PC-3 (cell line): ENCODE measurements around the gene TMF1.

Experiments used
- CTCF ChIP-seq: fragments of 300-600 bp; sonication (generic); conservative IDR thresholded peaks from 2 replicates; pipeline ENCODE4 v1.5.1; 2017; ENCODE audit warnings: antibody characterized with exemption, low read depth, mild to moderate bottlenecking, low read length
- EZH2 ChIP-seq: fragments of 300-600 bp; sonication (generic); IDR thresholded peaks from one replicate; pipeline ENCODE4 v1.6.1; 2017; ENCODE audit warnings: antibody characterized with exemption, mild to moderate bottlenecking, low read length; ENCODE audit not compliant: unreplicated experiment

- no peak for TF ChIP-seq CTCF
- TF ChIP-seq EZH2, result no peak
These were observed 63.4 kb downstream of the TMF1 start for GRCh38 chr3:68988740-68989139.
